Measurements from ENCODE around the gene SCAF11. TPM values are rescaled to one million over a fixed set of nuclear protein-coding genes. Genes with fewer than 3 reads are reported as not detected.

Gene SCAF11
- polyA plus RNA-seq, 2 of the 4 experiments (the other 2 are of a cell fraction) = 43.0 to 110 TPM

DNA sequence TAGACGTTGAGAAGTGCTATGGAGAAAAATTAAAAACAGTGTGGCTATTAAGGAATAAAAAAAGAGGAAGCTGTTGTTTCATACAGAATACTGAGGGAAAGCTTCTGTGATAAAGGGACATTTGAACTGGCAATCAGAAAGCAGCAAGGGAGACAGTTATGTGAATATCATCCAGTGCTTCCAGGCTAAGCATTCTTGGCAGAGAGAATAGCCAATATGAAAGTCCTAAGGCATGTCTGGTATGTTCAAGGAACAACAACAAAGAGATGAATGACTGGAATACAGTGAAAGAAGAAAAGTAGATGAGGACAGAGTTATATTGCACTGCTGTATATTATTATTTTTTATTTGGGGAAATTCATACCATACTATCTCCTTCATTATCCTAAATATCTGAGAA is 23.9 kb downstream of the SCAF11 start (continued):
- TF ChIP-seq, protein P1, sequence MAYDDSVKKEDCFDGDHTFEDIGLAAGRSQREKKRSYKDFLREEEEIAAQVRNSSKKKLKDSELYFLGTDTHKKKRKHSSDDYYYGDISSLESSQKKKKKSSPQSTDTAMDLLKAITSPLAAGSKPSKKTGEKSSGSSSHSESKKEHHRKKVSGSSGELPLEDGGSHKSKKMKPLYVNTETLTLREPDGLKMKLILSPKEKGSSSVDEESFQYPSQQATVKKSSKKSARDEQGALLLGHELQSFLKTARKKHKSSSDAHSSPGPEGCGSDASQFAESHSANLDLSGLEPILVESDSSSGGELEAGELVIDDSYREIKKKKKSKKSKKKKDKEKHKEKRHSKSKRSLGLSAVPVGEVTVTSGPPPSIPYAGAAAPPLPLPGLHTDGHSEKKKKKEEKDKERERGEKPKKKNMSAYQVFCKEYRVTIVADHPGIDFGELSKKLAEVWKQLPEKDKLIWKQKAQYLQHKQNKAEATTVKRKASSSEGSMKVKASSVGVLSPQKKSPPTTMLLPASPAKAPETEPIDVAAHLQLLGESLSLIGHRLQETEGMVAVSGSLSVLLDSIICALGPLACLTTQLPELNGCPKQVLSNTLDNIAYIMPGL (CRISPR knock-in tag; IDR thresholded peaks at IDR 0.05; ENCODE audit: borderline replicate concordance) = no peak

DNA sequence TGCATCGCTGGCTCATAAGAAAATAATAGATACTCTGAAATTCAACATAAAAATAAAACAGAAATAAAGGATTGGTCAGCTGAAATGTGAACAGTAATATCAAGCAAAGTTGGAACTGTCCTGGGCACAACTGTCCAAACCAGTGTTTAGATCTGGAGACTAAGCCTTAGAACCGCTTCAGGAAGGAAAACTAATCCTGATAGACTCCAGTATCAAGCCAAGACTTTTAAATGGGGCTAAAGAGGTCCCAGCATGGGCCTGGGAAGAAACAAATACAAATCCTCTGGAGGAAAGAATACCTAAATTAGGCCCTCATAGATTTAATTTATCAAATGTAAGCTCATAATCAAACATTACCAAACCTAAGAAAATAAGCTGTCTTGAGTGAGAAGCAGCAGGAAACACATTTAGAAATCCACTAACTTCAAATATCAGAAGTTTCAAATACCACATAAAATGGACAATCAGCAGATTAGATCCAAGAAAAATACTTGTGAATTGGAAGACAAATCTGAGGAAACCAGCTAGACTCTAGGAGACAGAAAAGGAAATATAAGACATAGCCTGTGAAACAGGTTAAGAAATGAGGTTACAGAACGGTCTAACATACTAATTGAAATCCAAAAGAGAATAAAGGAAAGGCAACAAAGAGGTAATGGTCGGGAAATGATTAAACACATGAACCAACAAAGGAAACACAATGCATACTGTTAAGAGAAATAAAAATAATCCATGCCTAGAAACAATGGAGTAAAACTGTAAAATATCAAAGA is 27.6 kb downstream of the SCAF11 start:
- Histone ChIP-seq H3K9me3 (peaks cover 10% of the 10 kb centered on the region; the same call in 1 of the 3 replicates), H3K27ac (no peak overlapping the region), H3K4me3 (no peak overlapping the region), H3K4me1 (peaks cover 12% of the 10 kb centered on the region; the same call in 2 of the 3 replicates), H3K4me2 (no peak overlapping the region)
- WGBS (ENCODE audit: missing lambda C conversion rate) = 90% methylated on average over 4 of the region's 4 CpGs
- ChIA-PET POLR2A (no interaction called here), CTCF (no interaction called here)
- FAIRE-seq (no peak), ATAC-seq (no peak), DNase-seq (ENCODE audit: low read depth in 1 of 2, low spot score in 1 of 2) (no peak)
- TF ChIP-seq MAFK (IDR thresholded peaks at IDR 0.05; ENCODE audit: partially characterized antibody) (peak; percentile 14), FOSB (CRISPR knock-in tag; IDR thresholded peaks at IDR 0.05) (no peak)

DNA sequence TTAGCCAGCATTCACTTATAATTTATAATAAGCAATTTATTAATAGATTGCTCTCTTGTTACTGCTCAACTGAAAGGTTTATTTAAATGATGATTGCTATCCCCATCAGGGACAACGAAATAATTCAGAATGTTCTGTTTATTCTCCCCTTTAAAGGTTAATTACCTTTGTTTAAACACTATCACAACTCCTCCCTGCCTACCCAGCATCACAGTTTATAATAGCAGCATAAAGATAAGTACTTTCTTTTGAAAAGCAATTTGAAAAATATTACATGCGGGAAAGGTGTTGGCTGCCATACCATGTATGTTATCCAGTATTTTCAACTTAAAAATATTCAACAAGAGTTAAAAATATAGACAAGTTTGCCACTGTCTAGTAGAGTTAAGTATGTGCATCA is 30.6 kb downstream of the SCAF11 start:
- TF ChIP-seq, protein P1 (CRISPR knock-in tag; IDR thresholded peaks at IDR 0.05; ENCODE audit: borderline replicate concordance) = no peak
- TF ChIP-seq, protein P2, sequence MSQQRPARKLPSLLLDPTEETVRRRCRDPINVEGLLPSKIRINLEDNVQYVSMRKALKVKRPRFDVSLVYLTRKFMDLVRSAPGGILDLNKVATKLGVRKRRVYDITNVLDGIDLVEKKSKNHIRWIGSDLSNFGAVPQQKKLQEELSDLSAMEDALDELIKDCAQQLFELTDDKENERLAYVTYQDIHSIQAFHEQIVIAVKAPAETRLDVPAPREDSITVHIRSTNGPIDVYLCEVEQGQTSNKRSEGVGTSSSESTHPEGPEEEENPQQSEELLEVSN (IDR thresholded peaks at IDR 0.05; ENCODE audit: borderline replicate concordance, low read depth) = no peak
- no peak for TF ChIP-seq SMC3 (IDR thresholded peaks at IDR 0.05)
- TF ChIP-seq, protein P3, sequence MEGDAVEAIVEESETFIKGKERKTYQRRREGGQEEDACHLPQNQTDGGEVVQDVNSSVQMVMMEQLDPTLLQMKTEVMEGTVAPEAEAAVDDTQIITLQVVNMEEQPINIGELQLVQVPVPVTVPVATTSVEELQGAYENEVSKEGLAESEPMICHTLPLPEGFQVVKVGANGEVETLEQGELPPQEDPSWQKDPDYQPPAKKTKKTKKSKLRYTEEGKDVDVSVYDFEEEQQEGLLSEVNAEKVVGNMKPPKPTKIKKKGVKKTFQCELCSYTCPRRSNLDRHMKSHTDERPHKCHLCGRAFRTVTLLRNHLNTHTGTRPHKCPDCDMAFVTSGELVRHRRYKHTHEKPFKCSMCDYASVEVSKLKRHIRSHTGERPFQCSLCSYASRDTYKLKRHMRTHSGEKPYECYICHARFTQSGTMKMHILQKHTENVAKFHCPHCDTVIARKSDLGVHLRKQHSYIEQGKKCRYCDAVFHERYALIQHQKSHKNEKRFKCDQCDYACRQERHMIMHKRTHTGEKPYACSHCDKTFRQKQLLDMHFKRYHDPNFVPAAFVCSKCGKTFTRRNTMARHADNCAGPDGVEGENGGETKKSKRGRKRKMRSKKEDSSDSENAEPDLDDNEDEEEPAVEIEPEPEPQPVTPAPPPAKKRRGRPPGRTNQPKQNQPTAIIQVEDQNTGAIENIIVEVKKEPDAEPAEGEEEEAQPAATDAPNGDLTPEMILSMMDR (IDR thresholded peaks at IDR 0.05) = no peak
- WGBS (ENCODE audit: missing lambda C conversion rate) = 73% methylated on average over 2 of the region's 2 CpGs
- CTCF ChIA-PET = no interaction called here
- ATAC-seq = no peak
- Histone ChIP-seq H3K9me3 (peaks cover 10% of the 10 kb centered on the region; the same call in 1 of the 3 replicates), H3K4me2 (no peak overlapping the region), H3K4me3 (no peak overlapping the region), H3K4me1 (no peaks in the 10 kb centered on the region), H3K27ac (no peak overlapping the region)
- POLR2A ChIA-PET = no interaction called here
- no peak for FAIRE-seq
- no peak for DNase-seq (ENCODE audit: low read depth in 1 of 2, low spot score in 1 of 2)

DNA sequence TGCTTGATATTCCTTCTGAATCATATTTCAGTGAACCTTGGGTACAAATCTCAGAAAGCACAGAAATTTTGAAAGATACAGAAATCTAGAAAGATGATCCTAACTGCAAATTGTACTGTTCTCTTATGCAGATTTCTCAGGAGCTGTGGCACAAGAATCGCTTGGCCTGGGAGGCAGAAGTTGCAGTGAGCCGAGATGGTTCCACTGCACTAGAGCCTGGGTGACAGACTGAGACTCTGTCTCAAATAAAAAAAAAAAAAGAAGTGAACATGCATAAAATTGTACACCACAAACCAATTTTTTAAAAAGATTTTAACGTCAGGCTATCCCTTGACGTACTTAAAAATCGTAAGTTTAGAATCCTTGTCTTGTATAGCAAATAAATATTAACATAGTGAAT is 31.3 kb downstream of the SCAF11 start:
- Histone ChIP-seq H3K27ac (no peak overlapping the region), H3K4me1 (no peaks in the 10 kb centered on the region), H3K4me3 (no peak overlapping the region), H3K9me3 (peaks cover 10% of the 10 kb centered on the region; the same call in 1 of the 3 replicates), H3K4me2 (no peak overlapping the region)
- whole genome bisulfite sequencing (ENCODE audit: missing lambda C conversion rate) = 91% methylated on average over 5 of the region's 5 CpGs
- no peak for FAIRE-seq
- no peak for DNase-seq (ENCODE audit: low read depth in 1 of 2, low spot score in 1 of 2)
- CTCF ChIA-PET = no interaction called here
- TF ChIP-seq NPAS2 (CRISPR knock-in tag; IDR thresholded peaks at IDR 0.05; ENCODE audit: borderline replicate concordance) (no peak), SMC3 (IDR thresholded peaks at IDR 0.05) (no peak), FOSB (CRISPR knock-in tag; IDR thresholded peaks at IDR 0.05) (no peak)
- ATAC-seq = no peak
- POLR2A ChIA-PET = no interaction called here

DNA sequence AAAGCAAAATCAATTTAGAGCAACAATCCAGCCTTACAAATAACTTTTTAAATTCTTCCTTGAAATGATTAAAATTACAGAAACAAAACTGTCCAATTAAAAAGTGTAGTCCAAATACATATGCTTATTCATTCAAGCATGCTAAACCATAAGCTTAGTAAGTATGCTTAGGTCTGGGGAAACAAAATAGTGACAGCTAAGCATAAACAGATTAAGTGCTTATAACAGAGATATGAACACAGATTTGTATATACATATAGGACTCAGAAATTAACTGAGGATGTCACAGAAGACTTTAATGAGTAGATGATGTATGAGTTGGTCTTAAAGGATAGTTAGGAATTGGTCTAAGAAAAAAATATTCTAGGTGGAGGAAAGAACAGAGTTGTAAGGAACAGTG is 41.8 kb downstream of the SCAF11 start:
- Histone ChIP-seq H3K9me3 (no peaks in the 10 kb centered on the region), H3K4me2 (no peak overlapping the region), H3K4me1 (no peaks in the 10 kb centered on the region), H3K27ac (no peak overlapping the region), H3K4me3 (no peak overlapping the region)
- TF ChIP-seq MAFK (IDR thresholded peaks at IDR 0.05; ENCODE audit: partially characterized antibody) = peak; percentile 65
- no peak for TF ChIP-seq CHD4 (IDR thresholded peaks at IDR 0.05; ENCODE audit: borderline replicate concordance)
- ATAC-seq = no peak
- POLR2A ChIA-PET = interaction anchor here (1.7 kb wide), 1 partner anchor 42 kb away, joined by 4 read pairs; the partner anchor contains the start of gene SCAF11
- DNase-seq (ENCODE audit: low read depth in 1 of 2, low spot score in 1 of 2) = no peak
- CTCF ChIA-PET = no interaction called here
- FAIRE-seq = no peak

Data from A549 (cell line).